ENCODE measurements around the gene NTN1.
"Not testable (repeated sequence)": the region's sequence is repeated elsewhere in the genome, so short reads cannot be mapped to it uniquely, and the experiment has no call there.

The NTN1 gene

DNA sequence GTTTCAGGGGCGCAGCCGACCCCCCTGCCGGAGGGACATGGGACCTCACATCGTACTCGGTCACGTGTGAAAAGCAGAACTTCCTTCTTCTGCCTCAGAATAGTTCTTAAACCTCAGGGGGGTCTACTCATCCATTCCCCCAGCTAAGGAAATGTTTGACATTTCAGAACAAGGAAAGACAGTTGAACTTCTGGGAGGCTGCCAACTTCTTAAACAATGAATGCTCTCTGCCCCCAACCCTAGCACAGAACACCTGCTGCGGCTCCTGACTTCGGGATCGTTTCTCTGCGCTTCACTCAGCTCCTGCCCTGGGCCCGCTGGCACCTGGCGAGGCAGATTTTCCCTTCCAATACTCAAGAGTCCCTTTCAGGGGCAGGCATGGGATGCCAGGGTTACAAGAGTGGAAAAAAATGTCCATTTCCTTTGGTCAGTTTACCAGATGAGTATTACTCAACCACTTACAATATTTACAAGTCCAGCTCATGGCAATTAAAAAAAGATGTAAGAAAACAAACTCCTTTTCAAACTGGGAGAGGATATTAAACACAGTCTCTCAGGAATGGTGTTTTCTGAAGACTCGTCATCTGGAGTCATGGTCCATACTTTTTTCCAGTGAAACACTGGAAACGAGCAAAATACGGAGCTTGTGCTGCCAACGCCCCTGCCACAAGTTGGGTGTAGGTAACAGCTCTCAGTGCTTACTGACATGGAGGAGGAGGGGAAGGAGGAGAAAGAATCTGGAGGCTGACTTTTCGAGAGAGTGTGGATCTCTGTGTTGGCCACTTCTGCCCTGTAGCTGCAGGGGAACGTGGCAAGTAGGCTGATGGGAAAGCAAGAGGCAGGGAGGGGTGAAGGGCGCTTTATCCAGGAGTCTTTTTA, 235.7 kb downstream of the NTN1 start:
- no peak for DNase-seq

DNA sequence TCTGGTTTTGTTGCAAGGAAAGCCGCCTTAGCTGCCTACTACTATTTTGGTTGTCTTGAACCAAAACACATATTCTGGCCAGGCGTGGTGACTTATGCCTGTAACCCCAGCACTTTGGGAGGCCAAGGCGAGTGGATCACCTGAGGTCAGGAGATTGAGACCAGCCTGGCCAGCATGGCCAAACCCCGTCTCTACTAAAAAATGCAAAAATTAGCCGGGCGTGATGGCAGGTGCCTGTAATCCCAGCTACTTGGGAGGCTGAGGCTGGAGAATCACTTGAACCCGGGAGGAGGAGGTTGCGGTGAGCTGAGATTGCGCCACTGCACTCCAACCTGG, 236.3 kb downstream of the NTN1 start:
- not testable (repeated sequence) for DNase-seq

DNA sequence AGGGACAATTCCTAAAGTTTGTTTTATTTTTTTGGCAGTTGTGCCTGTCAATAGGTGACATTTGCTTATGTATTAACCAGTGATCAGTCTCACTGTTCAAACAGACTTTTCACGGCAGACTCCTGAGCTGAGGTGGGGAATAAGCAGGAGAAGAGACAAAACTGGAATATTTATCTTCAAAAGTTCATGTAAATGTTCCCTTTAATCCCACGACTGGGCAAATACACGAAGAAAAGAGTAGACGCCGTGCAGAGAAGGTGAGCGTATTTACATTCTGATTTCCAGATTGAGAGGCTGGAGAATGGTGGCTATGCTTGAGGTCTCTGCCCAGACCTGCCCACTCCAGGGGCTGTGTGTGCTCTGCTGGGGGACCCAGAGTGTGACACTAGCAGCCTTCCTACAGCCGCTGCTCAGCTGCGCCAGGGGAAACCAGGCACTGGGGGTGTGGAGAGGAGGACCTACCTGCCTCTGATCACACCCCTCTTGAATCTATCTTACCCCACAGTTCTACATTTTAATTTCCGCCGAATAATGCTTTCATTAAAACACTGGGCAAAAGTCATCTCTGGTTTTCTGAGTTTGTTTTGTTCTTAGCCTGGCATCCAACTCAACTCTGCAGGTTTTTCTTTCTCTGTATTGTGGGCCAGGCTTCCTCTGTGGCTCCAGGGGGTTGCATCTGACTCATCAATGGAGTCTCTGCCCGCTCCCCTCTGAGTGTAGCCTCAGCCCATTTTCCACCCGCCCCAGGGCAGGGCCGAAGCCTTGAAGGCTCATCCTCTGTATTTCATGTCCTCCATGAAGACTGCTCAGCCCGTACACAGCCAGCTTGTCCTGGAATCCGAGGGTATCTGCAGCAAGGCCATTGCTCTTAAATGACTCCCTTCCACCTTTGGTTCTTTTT, 237.1 kb downstream of the NTN1 start:
- no peak for DNase-seq

DNA sequence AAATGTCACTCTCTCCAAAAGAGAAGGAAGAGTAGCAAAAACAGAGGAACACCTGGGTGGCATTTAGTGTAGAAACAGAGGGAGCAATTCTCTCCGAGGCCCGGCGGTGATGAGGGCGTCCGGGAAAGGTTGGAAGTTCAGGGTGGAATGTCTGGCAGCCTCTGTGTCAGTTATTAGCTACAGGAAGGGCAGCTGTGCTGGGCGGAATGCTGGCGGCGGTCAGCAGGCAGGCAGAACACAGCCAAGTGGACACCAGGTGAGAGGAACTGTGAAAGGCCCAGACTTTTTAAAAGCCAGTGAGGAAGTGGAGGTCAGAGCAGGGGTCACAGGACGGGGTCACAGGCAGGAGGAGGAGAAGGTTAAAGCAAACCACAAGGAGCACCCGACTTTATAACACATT, 238.1 kb downstream of the NTN1 start:
- no peak for DNase-seq

DNA sequence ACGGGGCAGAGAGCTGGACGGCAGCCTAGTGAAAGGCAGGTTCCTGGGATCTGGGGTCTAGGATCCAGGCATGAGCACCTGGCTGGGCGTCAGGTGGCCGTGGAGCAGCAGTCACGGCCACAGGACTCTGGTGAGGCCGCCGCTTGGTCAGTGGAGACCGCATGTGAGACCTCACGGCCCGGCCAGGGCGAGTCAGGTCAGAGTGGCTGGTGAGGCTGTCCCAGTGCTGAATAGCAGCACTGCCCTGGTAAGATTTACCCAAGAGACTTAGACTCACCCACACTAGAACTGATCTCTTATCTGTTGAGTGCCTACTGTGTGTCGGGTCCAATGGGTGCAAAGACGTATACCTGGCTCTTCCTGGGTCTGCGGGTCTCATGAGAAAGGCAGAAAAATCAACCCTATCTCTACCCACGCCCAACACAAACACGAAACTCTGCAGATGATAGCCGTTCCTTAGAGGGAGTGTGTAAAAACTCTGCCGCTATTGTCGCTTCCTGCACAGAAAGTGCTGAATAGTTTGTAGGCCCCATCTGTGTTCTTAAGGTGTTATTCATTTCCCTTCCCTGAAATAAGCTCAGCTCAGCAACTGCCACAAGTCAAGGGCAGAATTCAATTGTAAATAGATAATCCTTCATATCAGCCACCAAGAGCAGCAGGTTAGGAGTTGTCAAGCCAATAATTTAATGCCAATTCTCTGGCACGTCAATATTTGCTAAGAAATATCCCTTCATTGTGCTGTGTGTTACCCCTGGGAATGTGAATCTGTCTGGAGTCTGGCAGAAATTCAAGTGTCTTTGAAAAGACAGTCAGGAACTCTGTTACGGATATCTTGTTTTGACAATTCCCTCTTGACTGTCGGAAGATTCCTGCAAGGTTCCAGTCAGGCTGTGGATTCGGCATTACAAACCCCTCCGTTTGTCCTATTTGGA, 240.0 kb downstream of the NTN1 start:
- DNase-seq: no peak

DNA sequence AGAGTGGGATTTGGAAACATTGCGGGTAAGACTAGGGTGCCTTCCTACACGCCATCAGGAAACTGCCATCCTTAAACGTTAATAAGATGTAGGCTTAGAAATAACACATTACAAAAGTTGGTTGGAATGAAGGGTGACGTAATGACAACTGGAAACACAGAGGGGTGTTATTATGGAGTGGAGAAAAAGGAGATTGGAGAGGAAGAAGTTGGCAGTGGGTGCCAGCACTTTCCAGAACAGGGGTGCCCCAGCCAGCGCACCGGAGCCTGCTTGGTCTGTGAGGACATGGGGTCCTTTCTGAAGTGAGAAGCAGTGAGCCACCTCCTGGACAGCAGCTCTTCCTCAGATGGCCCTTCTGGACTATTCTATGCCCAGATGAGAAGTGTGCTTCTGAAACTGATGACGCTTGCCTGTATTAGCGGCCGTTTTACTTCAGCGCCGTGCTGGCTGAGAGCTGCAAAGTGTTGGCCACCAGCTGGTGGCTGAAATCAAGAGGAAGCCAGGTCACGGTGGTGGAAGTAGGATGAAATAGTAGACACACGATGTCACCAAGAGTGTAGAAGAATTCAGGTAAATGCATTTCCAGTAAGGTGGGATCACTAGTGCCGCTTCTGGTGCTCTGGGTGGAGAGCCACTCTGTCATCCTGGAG, 244.8 kb downstream of the NTN1 start:
- DNase-seq: no peak

DNA sequence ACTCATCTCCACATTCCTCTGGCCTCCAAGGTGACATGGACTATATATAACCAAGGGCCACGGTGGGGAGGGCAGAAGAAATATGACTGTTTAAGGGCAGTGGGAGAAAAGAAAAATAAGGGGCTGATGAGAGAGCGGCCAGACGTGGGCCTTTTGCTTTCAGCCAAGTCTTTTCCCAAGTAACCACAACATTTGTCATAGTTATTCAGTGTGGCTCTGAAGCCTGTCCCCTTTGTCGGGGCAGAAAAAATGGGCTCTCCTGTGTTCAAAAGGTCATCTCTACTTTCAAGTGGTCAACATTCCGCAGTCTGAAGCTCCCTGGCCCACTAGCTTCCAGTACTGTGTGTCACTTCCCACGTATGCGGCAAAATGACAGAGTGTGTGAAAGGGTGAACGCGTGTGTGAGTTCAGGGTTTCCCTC, 245.4 kb downstream of the NTN1 start:
- DNase-seq: no peak

DNA sequence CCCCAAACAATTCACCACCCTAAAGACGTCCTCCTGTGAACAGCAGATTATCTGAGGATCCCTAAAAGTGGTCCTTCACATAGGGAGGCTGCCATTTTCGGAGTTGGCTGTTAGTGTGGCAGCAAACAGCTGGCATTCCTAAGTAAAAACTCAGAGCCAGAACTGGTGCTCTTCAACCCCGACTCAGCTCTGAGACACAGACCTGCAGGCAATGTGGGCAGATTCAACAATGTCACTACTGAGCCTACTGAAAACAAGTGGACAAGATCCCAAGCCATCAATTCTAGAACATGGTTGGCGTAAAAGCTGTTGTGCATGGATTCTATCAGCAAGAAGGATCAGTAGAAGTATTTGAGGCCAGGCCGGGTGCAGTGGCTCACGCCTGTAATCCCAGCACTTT, 247.2 kb downstream of the NTN1 start:
- no peak for DNase-seq

DNA sequence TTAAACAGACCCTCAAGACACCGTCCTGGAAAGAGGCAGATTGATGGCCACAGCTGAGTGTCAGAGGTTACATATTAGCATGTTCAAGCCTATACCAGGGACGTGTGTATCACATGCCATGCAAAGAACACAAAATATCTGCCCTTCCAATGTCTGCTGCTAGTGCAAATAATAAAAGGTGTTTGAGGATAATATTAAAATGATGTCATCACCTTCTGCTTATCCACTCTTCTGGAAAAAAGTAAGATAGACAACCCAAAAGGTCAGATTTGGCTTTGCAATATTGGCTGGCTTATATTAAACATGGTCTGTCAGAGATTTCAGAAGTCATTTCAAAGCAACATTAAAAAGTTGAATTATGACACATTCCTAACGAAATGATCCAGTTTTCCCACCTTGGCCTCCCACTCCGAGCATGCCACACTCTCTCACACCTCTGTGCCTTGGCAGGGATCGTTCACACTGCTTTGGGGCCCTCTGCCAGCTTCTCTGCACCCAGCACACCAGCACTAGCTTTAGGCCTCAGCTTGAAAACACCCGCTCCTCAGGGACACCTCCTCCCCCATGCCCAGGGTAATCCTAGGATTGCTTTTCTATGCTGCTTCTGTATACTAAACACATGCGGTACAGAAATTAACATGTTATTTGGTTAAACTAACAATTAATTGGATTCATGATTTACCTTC, 248.2 kb downstream of the NTN1 start:
- DNase-seq: no peak

DNA sequence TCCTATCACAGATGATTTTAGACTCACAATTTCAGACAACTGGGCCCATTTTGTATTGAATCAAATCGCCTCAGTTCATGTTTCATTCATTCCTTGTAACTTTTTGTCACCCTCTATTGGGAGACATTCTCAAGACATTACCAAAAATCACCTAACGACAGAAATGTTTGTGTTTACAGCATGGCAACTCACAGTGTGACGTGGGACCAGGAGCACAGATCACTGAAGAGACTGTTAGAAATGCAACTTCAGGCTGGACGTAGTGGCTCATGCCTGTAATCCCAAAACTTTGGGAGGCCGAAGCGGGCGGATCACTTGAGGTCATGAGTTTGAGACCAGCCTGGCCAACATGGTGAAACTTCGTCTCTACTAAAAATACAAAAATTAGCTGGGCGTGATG, 249.6 kb downstream of the NTN1 start:
- no peak for DNase-seq

DNA sequence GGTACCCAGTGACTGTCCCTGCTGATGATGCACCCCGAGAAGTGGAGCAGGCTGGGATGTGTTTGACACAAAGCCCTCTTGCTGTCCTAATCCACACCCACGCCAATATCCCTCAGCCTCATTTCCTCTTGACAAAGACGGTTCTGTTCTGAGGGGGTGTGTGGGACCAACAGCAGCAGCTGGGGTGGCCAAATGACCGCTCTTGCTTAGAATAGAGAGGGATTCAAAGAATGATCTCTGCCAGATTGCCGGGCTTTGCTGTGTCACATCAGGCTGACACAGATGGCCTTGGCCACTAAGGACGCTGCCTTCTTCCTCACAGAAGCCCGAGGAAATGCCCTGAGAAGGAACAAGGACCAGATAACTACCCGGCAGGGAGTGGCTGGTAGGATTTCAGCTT, 250.7 kb downstream of the NTN1 start:
- peak in 1 of 2 donors; percentile 31 for DNase-seq

DNA sequence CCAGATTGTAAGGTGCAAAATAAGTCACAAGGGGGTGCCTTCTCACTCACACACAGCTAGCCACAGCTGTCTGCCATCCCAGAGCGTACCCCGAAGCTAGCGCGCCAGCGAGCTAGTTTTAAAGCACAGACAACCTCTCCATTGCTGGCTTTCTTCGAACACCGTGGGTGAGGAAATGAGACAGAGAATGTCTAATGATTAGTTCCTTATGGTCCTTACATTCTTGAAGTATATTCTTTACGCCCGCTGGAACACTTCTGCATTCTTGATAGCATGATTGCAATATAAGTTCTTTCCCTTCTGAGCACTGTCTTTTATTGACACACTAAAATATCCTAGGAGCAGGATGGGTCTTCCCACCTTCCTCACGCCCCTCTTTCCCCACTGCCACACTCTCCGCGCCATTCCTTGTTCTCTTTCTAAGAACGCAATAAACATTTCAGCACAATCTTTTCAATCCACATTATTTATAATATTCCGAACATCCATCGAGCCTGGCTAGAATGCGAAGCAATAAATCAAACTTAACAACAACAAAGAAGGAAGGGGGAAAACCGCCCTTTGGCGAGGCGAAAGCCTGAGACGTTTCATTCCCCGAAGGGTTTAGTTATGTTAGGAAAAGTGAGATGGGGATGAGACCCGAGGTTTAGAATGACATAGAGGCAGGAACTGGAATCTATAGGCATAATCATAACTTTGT, 251.3 kb downstream of the NTN1 start:
- DNase-seq: peak in 1 of 2 donors; percentile 7

DNA sequence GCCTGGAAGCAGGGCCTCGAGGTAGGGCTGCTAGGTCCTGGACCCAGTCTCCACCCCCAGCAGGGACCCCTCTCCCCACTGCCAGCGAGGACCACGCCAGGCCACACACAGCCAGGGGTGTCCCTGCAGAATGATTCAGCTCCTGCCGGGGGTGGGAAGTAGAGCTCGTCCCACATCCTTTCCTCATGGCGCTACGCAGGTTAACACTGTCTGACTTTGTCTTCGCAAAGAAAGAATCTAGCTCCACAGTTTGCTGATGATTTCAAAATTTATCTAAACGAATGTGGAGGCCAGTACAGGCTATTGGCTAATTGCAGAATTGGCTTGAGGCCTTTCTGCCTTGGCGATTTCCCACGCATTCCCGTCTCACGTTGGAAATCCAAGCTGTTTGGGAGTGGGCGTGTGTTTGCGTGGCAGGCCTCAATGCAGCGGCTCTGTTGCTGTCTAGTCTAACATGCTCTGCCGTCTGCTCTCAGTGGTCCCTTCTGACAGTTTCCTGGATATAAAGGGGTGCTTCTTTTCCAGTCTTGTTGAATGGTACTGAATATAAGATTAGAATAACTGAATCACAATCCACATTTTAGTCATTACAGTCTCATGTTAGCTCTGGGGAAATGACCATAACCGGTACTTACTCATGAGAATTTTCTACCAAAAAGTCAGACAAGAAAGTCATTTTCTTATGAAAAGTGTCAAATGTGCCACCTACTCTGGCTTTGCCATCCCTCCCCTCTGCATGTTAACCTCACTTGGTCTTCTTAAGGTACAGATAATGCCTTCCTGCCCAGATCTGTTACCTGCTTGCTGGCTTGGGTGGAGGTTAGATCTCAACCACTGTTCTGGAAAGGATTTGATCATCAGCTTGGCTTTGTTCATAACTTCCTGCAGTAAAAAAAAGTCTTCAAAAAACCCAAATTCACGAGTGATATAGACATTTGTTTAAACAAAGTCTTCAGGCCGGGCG, 252.4 kb downstream of the NTN1 start:
- no peak for DNase-seq

DNA sequence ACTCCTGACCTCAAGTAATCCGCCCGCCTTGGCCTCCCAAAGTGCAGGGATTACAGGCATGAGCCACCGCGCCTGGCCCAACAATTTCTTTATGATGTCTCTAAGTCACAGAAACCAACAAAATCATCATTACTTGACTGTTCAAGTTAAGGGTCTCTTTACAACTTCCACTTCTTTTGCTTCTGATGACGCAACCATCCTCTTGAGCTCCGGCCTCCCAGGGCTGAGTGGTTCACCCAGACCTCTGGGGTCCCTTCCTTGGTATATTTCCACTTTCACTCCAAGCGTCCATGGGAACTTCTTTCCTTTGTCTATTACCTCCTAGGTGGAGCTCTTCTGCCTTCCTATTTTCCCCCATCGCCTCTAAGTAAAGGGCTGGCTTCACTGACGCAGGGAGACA, 253.7 kb downstream of the NTN1 start:
- no peak for DNase-seq

DNA sequence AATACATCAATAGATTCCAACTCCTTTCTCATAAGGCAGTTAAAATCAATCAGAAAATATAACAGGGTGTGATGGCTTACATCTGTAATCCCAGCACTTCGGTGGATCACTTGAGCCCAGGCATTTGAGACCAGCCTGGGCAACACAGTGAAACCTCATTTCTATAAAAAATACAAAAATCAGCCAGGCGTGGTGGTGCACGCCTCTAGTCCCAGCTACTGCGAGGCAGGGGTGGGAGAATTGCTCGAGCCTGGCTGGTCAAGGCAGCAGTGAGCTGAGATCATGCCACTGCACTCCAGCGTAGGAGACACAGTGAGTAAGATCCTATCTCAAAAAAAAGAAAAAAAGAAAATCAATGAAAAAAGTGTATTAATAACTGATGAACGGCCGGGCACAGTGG, 258.6 kb downstream of the NTN1 start:
- no peak for DNase-seq

DNA sequence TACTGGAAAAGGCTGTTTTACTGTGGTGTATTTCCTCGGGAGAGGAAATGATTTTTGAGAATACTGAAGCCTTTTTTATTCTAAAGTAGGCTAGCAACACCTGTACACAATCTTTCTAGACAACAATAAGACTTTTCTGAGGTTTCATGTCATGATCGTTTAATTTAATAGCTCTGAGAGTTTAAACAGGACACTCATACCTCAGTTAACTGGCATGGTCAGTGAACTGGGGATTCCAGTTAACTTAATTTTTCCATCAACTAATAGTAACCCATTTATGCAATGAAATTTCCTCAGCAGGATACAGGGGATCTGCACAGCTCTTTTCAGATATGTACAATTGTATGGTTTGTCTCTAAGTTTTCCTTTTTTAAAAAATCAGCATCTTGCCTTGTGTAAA, 262.6 kb downstream of the NTN1 start:
- DNase-seq: no peak

DNA sequence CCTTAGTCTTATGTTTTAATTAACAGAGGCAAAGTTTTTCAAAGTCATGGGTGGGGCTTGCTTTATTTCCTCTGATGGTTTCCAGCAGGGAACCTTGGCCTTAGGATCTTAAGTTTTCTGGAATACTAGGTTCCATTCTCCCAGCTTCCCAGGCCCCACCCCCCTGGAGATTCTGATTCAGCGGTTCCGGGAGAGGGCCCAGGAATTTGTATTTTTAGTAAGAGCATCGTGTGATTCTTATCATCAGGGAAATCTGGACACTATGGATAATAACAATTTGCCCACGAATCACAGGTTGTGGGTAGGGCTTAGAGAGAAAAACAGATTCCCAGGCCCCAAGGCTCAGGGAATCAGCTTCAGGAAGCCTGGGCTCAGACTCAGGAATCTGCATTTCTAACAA, 263.6 kb downstream of the NTN1 start:
- DNase-seq: no peak

DNA sequence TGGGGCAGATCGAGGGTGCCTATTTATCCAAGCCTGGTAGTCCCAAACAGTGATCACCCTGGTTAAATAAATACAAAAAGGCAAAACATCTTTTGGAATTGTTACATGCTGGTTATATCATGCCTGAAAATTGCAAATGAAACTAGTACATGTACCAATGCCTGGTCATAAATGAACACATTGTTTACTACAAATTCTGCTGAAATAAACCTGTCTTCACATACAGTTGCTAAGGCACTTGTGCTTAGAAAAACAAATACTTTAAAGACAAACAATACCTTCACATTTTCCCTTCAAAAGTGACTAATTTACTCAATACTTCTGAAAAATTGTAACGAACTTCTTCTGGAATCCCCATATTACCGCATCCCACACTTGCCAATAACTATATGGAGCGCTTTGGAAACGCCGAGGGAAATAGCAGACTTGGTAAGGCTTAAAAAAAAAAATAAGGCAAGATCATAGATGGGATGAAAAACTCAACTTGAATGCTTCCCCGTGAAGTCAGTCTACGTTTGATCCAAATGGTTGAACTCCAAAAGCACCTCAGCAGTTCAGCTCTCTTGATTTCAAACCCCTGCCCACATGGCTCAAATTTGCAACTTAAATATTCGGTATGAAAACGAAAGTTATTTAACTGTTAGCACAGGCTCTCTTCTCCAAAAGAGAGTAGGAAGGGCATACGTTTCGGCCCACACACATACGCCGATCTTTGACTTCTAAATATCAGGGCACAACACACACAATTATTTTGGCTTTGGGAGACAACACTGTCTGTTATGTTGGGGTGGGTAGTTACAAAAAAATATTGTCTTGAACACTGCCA, 264.5 kb downstream of the NTN1 start:
- no peak for DNase-seq

DNA sequence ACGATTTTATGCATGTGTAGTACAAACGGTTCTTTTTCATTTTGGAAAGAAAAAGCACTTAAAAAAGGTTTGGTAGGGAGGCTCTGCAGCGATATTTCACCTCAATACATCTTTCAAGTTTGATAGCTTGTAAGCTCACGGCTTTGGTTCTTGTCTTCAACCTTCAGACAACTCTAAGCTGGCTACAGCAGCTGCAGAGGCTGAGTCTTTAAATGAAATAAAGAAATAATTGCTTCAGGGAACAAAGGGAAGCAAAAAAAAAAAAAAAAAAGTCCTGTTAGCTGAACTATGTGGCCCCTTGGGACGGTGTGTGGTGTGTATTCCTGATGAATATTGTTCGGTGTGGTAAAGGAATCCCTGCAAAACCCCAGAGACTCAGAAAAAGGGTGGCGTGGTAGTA, 265.1 kb downstream of the NTN1 start:
- no peak for DNase-seq
